ENCODE results near the gene TSC1. TPM values are rescaled to one million over a fixed set of nuclear protein-coding genes. Genes with fewer than 3 reads are reported as not detected.

TSC1 gene
- total RNA-seq, 4 donors from 2014 or later: 38.4 to 155 (median 81.6) TPM

GRCh38 chr9:132946631-132947295 is 2.3 kb upstream of the TSC1 start:
- Histone ChIP-seq H3K27ac (no peak overlapping the region), H3K9me3 (no peaks in the 10 kb centered on the region), H3K27me3 (no peaks in the 10 kb centered on the region), H3K4me3 (no peak overlapping the region), H3K36me3 (no peaks in the 10 kb centered on the region), H3K4me1 (peaks cover 0 to 21% (median 0%) of the 10 kb centered on the region in 4 donors)
- no peak for DNase-seq
- TF ChIP-seq POLR2A (IDR thresholded peaks at IDR 0.05): no peak
- TF ChIP-seq, protein P1, sequence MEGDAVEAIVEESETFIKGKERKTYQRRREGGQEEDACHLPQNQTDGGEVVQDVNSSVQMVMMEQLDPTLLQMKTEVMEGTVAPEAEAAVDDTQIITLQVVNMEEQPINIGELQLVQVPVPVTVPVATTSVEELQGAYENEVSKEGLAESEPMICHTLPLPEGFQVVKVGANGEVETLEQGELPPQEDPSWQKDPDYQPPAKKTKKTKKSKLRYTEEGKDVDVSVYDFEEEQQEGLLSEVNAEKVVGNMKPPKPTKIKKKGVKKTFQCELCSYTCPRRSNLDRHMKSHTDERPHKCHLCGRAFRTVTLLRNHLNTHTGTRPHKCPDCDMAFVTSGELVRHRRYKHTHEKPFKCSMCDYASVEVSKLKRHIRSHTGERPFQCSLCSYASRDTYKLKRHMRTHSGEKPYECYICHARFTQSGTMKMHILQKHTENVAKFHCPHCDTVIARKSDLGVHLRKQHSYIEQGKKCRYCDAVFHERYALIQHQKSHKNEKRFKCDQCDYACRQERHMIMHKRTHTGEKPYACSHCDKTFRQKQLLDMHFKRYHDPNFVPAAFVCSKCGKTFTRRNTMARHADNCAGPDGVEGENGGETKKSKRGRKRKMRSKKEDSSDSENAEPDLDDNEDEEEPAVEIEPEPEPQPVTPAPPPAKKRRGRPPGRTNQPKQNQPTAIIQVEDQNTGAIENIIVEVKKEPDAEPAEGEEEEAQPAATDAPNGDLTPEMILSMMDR (IDR thresholded peaks at IDR 0.05): no peak

DNA sequence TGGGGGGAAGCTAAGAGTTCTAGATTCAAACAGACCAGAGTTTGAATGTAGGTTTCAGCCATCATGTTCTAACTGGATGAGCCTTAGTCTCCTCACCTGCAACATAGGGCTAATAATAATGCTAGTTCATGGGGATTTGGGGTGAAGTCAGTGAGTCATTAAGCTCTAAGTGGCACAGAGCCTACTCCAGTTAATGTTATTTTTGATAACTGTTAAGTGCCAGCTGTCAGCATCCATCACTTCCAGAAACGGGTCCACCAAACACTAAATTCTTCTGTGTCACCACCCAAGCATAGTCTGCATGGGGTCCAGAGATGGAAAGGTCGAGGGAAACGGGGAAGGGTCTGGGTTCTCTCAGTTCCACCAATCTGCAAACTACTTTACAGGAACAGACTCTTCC is 1.8 kb upstream of the TSC1 start:
- Histone ChIP-seq H3K36me3 (no peaks in the 10 kb centered on the region), H3K27ac (no peak overlapping the region), H3K27me3 (no peaks in the 10 kb centered on the region), H3K4me3 (no peak overlapping the region), H3K4me1 (peaks cover 0 to 22% (median 0%) of the 10 kb centered on the region in 4 donors), H3K9me3 (no peaks in the 10 kb centered on the region)
- TF ChIP-seq, protein P1 (IDR thresholded peaks at IDR 0.05): no peak
- no peak for TF ChIP-seq POLR2A (IDR thresholded peaks at IDR 0.05)
- no peak for DNase-seq

- Histone ChIP-seq H3K9me3 (no peaks in the 10 kb centered on the region), H3K4me1 (peaks cover 0 to 22% (median 0%) of the 10 kb centered on the region in 4 donors), H3K27ac (peak overlapping the region; percentile 88 to 98 (median 94)), H3K27me3 (no peaks in the 10 kb centered on the region), H3K36me3 (no peaks in the 10 kb centered on the region), H3K4me3 (peak overlapping the region; percentile 72 to 97 (median 93))
- no peak for DNase-seq
- TF ChIP-seq POLR2A (IDR thresholded peaks at IDR 0.05): no peak
- TF ChIP-seq, protein P1 (IDR thresholded peaks at IDR 0.05): no peak
Measured at GRCh38 chr9:132945186-132946130, 1.0 kb upstream of the TSC1 start.

- no peak for DNase-seq
- H3K4me3 ChIP-seq: peak overlapping the region; percentile 72 to 97 (median 93)
Measured at GRCh38 chr9:132943651-132944293, 644 bp downstream of the TSC1 start.

More at GRCh38 chr9:132943651-132944293, 644 bp downstream of the TSC1 start:
- no peak for TF ChIP-seq POLR2A (IDR thresholded peaks at IDR 0.05)
- TF ChIP-seq, protein P1 (IDR thresholded peaks at IDR 0.05): no peak
- Histone ChIP-seq H3K36me3 (no peaks in the 10 kb centered on the region), H3K4me1 (peaks cover 0 to 22% (median 0%) of the 10 kb centered on the region in 4 donors), H3K9me3 (no peaks in the 10 kb centered on the region), H3K27ac (peak overlapping the region; percentile 88 to 98 (median 94)), H3K27me3 (no peaks in the 10 kb centered on the region)

All from Peyer's patch (tissue), 4 donors.